Neutrophil (primary cell): ENCODE measurements around the gene ASCC2.

ENCODE experiments used
- H3K27ac ChIP-seq: fragments of 200-600 bp; sonication (generic); 2 replicates; pipeline ENCODE4 v1.5.1; 2016; ENCODE audit warnings: mild to moderate bottlenecking, moderate library complexity
- H3K27me3 ChIP-seq: fragments of 200-600 bp; sonication (generic); 2 replicates; pipeline ENCODE4 v1.6.0; 2016; ENCODE audit warnings: mild to moderate bottlenecking
- H3K36me3 ChIP-seq: fragments of 200-600 bp; sonication (generic); 2 replicates; pipeline ENCODE4 v1.5.1; 2017
- H3K4me1 ChIP-seq, 2 experiments: fragments of 200-600 bp in 1 of 2; sonication (generic) in 1 of 2; 1 replicate in 1 of 2; 2 replicates in 1 of 2; pipeline versions ENCODE4 v1.5.1 to v1.6.1; 2013 to 2016; ENCODE audit warnings: low read depth in 1 of 2, low read length in 1 of 2, mild to moderate bottlenecking in 1 of 2, moderate library complexity in 1 of 2; ENCODE audit not compliant: control insufficient read depth in 1 of 2, insufficient read depth in 1 of 2
- H3K4me3 ChIP-seq, 2 experiments: fragments of 200-600 bp in 1 of 2; sonication (generic) in 1 of 2; 1 replicate in 1 of 2; 2 replicates in 1 of 2; pipeline ENCODE4 v1.5.1; 2013 to 2016; ENCODE audit warnings: low read depth in 1 of 2, low read length in 1 of 2, mild to moderate bottlenecking in 1 of 2, moderate library complexity in 1 of 2
- H3K9me3 ChIP-seq: fragments of 200-600 bp; sonication (generic); 2 replicates; pipeline ENCODE4 v1.5.1; 2016
- CTCF ChIP-seq: fragments of 200-600 bp; sonication (generic); IDR thresholded peaks from 2 replicates; pipeline ENCODE4 v1.5.1; 2016; ENCODE audit warnings: antibody characterized with exemption

The ASCC2 gene

GRCh38 chr22:29747832-29748231, 90.2 kb downstream of the ASCC2 start:
- H3K27me3 ChIP-seq: no peaks in the 10 kb centered on the region
- H3K4me1 ChIP-seq: peaks cover 47 to 50% of the 10 kb centered on the region in 2 experiments
- TF ChIP-seq CTCF: no peak

GRCh38 chr22:29744902-29745301, 93.2 kb downstream of the ASCC2 start:
- H3K4me3 ChIP-seq: no peak overlapping the region
- no peaks in the 10 kb centered on the region for H3K9me3 ChIP-seq
- H3K27ac ChIP-seq: no peak overlapping the region
- no peak for TF ChIP-seq CTCF
- peaks cover 67% of the 10 kb centered on the region for H3K36me3 ChIP-seq
- H3K4me1 ChIP-seq: peaks cover 18 to 21% of the 10 kb centered on the region in 2 experiments
- no peaks in the 10 kb centered on the region for H3K27me3 ChIP-seq

More at GRCh38 chr22:29747832-29748231, 90.2 kb downstream of the ASCC2 start:
- Histone ChIP-seq H3K9me3 (no peaks in the 10 kb centered on the region), H3K4me3 (no peak overlapping the region), H3K36me3 (peaks cover 43% of the 10 kb centered on the region), H3K27ac (no peak overlapping the region)

- Histone ChIP-seq H3K4me3 (no peak overlapping the region), H3K9me3 (no peaks in the 10 kb centered on the region), H3K27ac (no peak overlapping the region), H3K4me1 (no peaks in the 10 kb centered on the region), H3K36me3 (peaks cover 79% of the 10 kb centered on the region), H3K27me3 (no peaks in the 10 kb centered on the region)
- TF ChIP-seq CTCF: no peak
Observed at GRCh38 chr22:29742326-29742725, 95.7 kb downstream of the ASCC2 start.

GRCh38 chr22:29741926-29742325, 96.1 kb downstream of the ASCC2 start:
- no peaks in the 10 kb centered on the region for H3K9me3 ChIP-seq
- no peaks in the 10 kb centered on the region for H3K27me3 ChIP-seq
- TF ChIP-seq CTCF: no peak
- no peaks in the 10 kb centered on the region for H3K4me1 ChIP-seq
- H3K36me3 ChIP-seq: peaks cover 76% of the 10 kb centered on the region
- H3K4me3 ChIP-seq: no peak overlapping the region
- H3K27ac ChIP-seq: no peak overlapping the region

- H3K27me3 ChIP-seq: no peaks in the 10 kb centered on the region
- no peaks in the 10 kb centered on the region for H3K4me1 ChIP-seq
- no peaks in the 10 kb centered on the region for H3K9me3 ChIP-seq
- no peak overlapping the region for H3K27ac ChIP-seq
- no peak for TF ChIP-seq CTCF
- no peak overlapping the region for H3K4me3 ChIP-seq
- peaks cover 69% of the 10 kb centered on the region for H3K36me3 ChIP-seq
Observed at GRCh38 chr22:29740216-29740615, 97.9 kb downstream of the ASCC2 start.

- H3K27ac ChIP-seq: no peak overlapping the region
- TF ChIP-seq CTCF: no peak
- H3K4me3 ChIP-seq: no peak overlapping the region
- no peaks in the 10 kb centered on the region for H3K27me3 ChIP-seq
- no peaks in the 10 kb centered on the region for H3K4me1 ChIP-seq
- peaks cover 69% of the 10 kb centered on the region for H3K36me3 ChIP-seq
- no peaks in the 10 kb centered on the region for H3K9me3 ChIP-seq
Observed at GRCh38 chr22:29739346-29739875, 98.7 kb downstream of the ASCC2 start.
